ENCODE results near the gene DENND5B.
"Not testable (repeated sequence)": the region's sequence is repeated elsewhere in the genome, so short reads cannot be mapped to it uniquely, and the experiment has no call there.

The DENND5B gene

DNA sequence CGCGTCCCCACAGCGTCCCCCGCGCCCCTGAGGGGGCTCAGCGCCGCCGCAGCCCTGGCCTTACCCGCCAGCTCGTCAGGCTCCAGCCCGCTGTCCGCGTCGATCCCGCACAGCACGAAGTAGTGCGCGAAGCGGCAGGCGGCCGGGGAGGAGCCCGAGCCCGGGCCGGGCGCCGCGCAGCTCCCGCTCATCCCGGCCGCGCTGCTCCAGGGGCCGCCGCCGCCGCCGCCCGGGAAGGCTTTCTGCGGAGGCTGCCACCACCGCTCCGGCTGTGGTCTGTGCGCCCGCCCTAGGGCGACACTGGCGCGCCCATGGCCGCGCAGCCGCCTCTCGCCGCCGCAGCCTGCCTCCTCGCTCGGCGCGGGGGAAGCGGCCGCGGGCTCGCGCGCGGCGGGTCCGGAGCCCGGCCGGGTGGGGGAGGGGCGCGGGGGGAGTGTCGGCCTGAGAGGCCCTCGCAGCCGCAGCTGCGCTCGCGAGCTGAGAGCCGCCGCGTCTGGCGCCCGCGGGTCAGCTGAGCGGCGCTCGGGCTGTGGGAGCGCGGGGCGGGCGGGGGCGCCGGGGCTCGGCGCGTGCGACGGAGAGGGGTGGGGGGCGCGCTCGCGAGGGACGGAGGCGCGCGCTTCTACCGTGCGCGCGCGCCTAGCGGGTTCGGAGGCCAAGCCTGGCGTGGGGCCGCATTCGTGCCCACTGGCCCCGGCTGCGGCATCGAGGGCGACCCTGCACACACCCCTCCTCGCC lies at the start of gene DENND5B:
DENND5B (minus strand) TSS at position 495 of the 738 bp plus-strand sequence; CDS start at position 191, 304 bp downstream.
- peak; percentile 90 for DNase-seq (ENCODE audit: low spot score)

DNA sequence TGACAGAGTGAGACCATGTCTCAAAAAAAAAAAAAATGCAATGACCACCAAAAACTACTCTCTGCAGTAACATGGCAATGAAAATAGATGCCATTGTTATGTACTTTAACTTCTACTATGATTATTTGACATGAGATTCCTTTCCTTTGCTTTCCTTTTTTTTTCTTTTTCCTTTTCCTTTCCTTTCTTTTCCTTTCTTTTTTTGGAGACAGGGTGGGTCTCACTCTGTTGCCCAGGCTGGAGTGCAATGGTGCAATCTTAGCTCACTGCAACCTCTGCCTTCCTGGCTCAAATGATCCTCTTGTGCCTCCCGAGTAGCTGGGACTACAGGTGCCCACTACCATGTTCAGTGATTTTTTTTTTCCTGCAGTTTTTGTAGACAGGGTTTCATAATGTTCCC lies 43.7 kb upstream of the DENND5B start:
- no peak for DNase-seq (ENCODE audit: low spot score)

DNA sequence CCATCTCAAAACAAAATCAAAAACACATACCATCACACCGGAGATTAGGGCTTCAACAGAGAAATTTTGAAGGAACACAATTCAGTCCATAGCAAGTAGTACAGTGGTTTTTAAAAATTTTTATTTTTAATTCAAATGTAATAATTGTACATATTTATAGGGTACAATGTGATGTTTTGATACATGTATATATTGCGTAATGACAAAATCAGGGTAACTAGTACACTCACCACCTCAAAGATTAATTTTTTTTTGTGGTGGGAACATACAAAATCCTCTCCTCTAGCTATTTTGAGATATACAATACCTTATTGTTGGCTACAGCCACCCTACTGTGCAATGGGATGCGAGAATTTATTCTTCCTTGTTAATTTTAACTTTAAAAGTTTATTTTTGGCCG lies 42.5 kb upstream of the DENND5B start:
- no peak for DNase-seq (ENCODE audit: low spot score)

DNA sequence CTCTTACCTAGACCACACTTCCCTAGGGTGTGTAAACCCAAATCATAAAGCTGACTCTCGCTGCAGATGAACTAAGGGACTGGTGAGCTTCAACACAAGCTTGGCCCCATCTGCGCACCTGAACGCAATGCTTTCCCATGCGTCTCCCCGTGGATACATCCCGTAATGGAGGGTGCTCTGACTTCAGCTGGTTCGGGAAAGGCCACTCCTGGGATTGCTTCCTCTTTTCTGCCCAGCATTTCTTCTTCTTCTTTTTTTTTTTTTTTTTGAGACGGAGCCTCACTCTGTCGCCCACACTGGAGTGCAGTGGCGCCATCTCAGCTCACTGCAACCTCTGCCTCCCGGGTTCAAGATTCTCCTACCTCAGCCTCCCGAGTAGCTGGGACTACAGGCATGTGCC lies 40.9 kb upstream of the DENND5B start:
- no peak for DNase-seq (ENCODE audit: low spot score)

DNA sequence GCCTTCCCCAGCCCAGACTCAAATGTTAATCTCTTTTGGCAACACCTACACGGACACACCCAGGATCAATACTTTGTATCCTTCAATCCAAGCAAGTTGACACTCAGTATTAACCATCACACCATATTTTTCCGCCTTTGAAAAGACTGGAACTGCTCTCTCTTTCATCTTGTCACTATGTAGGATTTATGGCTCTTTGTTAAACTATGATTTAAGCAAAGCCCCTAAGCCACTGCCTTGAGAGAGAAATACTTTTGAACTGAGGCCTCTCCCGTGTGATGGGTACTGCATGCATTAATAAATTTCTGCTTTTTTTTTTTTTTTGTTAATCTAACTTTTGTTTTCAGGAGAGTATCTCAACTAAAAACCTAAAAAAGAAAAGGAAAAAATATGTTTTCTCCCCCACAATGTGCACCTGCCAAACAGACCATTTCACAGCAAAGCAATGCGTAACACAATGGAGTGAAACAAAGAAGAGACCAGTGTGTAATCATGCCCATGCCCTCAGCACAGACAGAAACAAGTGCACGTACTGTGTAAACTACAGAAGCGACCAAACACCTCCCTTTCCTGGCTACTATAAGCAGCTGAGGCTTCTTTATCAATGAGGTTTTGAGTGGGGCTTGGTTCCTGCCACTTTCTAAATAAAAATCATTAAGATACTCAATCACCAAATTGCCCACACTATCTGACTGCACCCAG lies 40.2 kb upstream of the DENND5B start:
- DNase-seq (ENCODE audit: low spot score), result no peak

DNA sequence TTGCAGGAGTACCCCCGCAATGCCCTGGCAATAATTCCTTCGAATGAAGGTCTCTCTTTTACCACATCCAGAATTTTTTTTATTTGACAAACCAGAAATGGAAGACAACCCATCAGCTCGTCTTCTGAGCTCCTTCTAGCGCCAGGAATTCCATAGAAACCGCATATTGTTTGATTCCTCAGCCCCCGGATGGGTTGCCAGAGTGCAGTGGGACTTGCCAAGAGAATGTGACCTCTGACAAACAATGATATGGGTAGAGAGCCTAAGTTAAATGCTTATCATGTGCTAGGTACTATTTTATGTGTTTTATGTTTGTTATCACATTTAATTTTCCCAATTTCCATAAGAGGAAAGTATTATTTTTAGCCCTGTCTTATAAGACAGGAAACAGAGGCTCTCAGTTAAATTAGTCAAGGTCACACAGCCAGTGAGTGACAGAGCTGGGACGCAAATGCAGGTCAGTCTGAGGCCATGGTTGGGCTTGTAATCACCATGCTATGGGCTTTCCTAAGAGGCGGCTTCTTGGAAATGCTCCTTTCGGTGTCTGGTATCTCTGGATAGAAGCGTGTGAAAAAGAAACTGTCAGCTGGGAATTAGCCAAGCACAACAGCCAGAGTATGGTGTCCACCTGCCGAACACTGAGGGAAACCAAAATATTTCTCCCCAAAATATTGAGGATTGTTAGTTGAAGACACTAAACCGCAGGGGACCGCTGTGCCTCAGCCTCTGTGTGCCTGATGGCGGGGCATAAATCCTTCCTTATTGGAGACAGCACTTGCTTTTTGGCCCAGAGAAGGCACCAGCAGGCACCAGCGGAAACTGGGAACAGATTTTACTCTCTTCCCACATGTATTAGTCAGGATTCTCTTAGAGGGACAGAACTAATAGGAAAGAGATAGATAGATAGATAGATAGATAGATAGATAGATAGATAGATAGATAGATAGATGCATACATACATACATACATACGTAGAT lies 39.1 kb upstream of the DENND5B start:
- peak; percentile 36 for DNase-seq (ENCODE audit: low spot score)

DNA sequence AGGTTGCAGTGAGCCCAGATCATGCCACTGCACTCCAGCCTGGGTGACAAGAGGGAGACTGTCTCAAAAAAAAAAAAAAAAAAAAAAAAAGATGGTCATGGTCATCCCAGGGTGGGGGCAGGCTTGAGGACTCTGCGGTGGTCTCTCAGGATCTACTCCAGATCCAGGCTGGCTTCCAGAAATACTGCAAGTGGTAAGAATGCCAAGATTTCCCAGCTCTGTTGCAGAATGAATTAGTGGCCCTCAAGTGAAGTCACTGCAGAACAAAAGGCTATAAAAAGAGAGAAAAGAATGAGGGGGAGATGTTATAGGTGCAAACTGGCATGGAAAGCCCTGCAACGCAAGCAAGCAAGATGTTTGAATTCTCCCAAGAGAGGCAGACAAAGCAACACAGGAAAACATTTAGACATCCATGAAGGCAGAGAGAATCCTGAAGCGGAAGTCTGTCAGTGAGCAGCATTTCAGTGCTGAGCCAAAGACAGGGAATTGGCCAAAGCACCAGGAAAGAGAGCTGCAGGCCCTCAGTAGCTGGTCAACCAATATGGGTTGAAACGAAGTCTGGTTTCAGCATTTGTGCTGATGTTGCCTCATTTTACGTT lies 36.6 kb upstream of the DENND5B start:
- DNase-seq (ENCODE audit: low spot score), result no peak

DNA sequence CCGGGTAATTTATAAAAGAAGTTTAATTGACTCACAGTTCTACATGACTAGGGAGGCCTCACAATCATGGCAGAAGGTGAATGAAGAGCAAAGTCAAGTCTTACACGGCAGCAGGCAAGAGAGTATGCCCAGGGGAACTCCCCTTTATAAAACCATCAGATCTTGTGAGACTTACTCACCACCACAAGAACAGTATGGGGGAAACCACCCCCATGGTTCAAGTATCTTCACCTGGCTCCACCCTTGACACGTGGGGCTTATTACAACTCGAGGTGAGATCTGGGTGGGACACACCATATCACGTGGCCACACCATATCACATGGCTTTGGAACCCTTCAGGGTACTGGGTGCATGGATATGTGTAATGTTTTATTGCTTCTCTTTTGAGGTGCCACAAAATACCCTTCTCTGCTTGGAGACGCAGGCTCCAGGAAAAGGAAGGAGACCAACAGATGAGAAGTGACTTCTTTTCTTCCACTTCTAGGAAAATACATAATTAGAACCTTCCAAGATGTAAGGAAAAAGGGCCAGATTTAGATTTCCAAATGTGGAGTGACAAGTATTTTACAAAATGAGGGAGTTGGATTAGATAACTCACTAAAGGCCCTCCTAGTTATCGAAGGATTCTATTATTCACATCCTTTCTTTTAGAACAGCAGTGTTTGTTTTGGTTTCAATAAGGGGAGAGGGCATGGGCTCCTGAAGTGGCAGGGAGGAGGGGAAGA lies 35.5 kb upstream of the DENND5B start:
- no peak for DNase-seq (ENCODE audit: low spot score)

DNA sequence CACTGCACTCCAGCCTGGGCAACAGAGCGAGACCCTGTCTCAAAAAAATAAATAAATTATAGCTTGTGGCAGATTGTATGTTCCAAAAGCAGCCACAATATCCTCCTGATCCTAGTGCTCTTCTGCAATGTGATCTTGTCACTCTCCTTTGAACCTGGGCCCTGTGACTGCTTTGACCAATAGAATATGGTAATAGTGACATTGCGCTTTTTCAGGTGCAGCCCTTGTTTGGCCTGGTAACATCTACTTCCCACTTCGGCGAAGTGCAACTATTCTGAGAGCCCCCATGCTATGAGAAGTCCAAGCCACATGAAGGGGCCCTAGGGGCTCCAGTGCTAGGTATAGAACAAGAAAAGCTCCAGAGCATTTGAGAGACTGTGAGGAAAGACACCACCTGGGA lies 31.1 kb upstream of the DENND5B start:
- DNase-seq (ENCODE audit: low spot score), result no peak

DNA sequence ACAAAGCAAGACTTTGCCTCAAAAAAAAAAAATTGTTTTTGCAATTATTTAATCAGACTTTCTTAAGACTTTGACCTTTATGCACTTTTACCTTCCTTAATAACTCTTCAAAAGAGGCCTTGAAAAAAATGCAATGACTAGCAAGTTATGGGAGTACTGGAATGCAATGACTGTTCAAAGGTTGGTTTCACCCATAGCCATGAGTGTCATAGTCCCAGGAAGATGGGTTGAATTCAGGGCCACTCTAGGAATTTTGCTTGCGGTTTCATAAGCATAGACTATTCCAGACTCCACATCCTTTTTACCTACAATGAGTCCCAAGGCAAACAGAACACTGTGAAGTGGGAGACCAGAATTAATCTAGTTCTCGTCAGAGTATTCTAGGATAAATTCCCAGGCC lies 29.4 kb upstream of the DENND5B start:
- DNase-seq (ENCODE audit: low spot score), result no peak

DNA sequence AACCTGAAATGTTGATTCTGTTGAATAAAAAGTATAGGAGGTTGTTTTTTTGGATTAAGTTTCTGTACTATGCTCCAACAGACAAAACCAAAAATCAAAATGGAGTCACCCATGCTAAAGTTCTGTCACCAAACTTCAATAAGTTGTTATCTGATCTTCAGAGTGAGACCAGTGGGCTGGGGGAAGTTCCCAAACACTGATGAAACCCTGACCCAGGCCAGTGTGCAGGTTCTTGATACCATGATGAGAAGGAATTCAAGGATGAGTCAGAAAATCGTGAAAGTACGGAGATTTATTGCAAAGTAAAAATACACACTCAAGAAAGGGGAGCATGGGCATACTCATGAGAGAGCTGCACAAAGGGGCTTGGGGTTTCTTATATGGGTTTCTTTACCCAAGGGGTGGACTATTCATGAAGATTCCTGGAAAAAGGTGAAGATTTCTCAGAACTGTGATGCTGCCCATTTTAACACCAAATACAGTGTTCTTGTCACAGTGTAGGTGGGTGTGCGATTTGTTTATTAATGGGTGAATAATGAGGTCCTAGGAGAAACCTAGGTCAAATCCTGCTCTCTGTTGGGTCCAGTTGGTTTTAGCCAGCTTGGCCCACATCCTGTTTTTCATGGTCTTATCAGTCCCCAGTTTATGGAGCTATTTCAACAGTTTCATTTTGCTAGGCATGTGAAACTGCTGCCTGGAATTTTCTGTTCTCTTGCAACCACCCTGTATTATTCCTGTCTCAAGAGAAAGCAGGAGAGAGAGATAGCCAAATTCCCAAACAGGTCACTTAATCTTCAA lies 27.5 kb upstream of the DENND5B start:
- DNase-seq (ENCODE audit: low spot score), result no peak

DNA sequence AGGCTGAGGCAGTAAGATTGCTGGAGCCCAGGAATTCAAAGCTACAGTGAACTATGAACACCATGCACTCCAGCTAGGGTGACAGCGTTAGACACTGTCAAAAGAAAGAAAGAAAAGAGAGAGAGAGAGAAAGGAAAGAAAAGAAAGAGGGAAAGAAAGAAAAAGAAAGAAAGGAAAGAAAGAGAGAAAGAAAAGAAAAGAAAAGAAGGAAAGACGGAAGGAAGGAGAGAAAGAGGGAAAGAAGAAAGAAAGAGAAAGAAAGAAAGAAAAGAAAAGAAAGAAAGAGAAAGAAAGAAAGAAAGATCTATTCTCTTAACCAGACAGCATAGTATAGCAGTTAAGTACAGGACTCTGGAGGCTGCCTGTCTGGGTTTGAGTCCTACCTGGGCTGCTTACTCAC lies 21.9 kb upstream of the DENND5B start:
- DNase-seq (ENCODE audit: low spot score), result no peak

DNA sequence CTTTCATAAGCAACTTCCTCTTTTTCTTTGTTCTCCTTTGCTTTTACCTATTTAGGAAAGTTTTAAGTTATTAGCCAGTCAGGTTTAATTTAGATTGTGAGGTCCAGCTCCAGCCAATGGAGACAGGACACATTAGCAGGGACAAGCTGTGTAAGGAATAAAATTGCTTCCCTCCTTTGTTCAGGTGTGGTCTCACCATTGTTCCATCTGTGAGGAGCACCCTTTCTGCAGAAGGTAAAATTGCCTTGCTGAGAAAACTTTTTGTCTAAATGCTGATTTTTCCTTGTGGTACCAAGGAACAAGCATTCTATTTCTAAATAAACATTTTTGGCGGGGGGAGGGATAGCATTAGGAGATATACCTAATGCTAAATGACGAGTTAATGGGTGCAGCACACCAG lies 17.4 kb upstream of the DENND5B start:
- DNase-seq (ENCODE audit: low spot score), result not testable (repeated sequence)

DNA sequence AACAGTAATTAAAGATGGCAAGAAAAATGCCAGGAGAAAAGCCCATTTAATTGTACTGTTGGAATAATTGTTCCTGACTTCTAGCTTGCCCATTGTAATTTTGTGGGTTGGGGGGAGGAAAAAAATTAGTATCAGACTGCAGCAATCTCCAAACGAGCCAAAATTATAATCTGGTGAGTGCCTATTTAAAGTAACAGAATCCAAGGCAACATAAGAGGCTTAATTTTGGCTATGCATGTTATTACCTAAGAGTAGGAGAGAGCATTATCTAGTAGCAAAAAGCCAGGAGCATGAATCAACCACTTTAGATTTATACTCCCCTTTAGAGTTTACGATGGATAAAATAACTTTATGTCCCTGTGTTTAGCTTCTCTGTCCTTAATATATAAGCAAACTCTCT lies 14.6 kb upstream of the DENND5B start:
- DNase-seq (ENCODE audit: low spot score), result no peak

DNA sequence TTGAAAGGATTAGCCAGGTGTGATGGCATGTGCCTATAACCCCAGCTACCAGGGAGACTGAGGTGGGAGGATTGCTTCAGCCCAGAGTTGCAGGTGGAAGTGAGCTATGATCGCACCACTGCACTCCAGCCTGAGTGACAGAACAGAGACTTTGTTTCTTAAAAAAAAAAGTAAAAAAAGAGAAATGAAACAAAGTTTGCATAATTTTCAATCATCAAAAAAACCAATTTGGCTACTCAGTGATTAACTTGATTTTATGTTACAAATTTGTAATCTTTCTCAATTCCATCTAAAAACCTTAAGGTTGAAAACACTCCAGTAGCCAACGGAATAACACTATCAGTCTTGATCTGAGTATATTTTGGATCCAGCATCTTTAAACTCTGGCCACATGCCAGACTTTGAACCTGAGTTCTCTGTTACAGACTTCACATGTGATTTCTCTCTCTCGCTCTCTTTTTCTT lies 12.6 kb upstream of the DENND5B start:
- no peak for DNase-seq (ENCODE audit: low spot score)

DNA sequence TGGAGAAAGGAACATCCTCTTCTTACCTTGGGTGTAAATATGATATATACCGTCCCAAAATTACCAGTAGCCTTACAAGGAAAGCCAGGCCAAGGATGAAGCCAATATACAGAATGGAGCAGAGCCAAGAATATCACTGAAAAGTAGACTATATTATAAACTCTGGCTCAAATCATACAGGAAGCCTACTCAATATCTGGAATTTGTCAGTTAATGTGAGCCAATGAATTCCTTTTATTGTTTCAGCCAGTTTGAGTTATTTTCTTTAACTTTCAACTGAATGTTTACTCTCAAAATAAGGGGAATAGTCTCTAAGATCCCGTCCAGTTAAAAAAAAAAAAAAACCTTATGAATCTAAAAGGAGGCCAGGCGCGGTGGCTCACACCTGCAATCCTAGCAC lies 9.8 kb upstream of the DENND5B start:
- DNase-seq (ENCODE audit: low spot score), result no peak

DNA sequence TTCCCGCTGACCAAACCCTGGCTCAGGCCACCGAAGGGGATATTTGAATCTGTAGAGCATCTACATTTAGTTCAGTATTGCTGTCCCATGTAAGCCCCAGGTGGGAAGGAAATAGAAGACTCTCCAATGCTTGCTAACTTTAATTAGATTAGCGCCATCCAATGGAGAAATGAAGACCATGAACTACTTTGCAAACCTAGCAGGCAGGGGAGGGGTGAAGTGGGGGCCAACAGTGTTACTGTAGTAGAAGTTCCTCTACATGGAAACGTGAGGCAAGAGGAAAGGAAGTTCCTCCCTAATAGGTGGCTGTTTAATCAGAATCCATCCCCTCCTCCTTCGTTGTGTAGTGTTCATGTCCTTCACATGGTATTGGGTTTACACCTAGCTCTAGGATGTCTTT lies 9.3 kb upstream of the DENND5B start:
- no peak for DNase-seq (ENCODE audit: low spot score)

DNA sequence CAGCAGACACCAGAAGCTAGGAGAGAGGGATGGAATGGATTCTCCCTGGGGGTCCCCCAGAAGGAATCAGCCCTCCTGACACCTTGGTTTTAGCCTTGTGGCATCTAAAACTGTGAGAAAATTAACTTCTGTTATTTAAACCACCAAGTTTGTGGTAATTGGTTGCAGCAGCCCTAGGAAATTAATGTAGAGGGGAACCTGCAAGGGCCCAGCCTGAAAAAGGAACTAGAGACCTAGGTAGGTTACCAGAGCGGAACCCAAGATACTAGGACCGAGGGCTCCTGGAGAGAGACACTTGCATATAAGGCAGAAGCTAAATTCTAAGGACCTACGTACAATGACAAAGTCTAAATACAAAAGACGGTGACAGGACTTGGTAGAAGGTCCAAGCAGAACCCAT lies 8.1 kb upstream of the DENND5B start:
- DNase-seq (ENCODE audit: low spot score), result no peak

DNA sequence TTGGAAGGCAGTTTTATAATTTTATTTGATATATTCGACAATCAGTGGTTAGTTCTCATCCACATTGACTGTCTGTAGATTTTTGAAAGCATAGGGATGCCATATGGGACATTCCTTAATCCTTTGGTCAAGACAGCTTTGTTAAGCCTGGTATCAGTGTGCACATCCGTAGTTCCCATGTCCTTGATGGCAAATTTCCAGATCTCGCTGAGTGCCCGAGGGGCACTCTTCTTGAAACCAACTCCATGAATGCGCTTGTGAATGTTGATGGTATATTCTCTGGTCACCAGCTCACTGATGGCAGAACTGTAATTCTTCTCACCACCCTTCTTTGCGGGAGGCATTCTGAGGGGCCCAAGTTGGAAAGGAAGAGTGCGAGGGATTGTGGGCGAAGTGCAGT lies 6.1 kb upstream of the DENND5B start:
- no peak for DNase-seq (ENCODE audit: low spot score)

DNA sequence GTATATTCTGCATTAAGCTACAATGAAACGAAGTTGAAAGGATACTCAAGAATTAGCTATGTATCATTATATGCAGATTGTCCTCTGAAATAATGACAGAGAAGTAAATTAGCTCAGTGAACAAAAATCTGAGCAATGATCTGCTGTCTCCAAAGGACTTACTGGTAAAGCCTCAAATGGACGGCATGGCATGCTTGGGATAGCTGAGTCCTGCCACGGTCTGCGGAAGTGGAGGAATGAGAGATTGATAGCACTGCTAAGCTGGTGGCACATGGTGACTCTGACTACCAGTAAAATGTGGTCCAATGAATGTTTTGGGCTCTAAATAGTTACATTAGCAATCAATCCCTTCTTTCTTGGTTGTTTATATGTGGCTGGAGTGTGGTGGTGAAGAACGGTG lies 3.7 kb upstream of the DENND5B start:
- peak; percentile 69 for DNase-seq (ENCODE audit: low spot score)
